ENCODE data around the gene ACSM5. TPM values are rescaled to one million over a fixed set of nuclear protein-coding genes. Genes with fewer than 3 reads are reported as not detected.
"Not testable (repeated sequence)": the region's sequence is repeated elsewhere in the genome, so short reads cannot be mapped to it uniquely, and the experiment has no call there.

Gene ACSM5
- total and polyA plus RNA-seq, 4 experiments from 2014 or later, result not detected

DNA sequence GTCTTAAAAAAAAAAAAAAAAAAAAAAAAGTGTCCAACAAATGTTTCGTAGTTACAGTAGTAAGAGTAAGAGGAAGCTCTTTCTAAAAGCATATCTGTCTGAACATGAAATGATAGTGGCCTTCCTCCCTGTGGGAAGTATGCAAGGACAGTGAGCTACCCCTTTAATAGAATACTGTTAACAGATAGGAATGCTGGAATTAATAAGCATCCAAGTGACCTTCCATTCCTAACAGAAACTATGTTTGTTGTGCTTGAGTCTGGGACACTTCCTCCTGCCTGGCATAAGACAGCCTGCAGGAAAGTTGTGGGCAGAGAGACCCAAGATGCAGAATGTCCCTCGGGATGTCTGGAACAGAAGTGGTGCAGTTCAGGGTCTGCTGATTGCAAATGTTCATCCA is 29.6 kb downstream of the ACSM5 start:
- intact Hi-C loops (cut with micrococcal nuclease); H3K27ac ChIP-seq (ENCODE audit: low read depth, low read length); POLR2A ChIA-PET (ENCODE audit: partially characterized antibody); H3K4me3 ChIP-seq (ENCODE audit: low read length in 2 of 2); DNase-seq; H3K36me3 Mint-ChIP-seq; H3K9me3 ChIP-seq (ENCODE audit: control insufficient read depth in 1 of 2, low read length in 2 of 2); H3K36me3 ChIP-seq (ENCODE audit: insufficient read depth, low read length); H3K27ac Mint-ChIP-seq; CTCF ChIA-PET (ENCODE audit: partially characterized antibody); H3K9me3 Mint-ChIP-seq; H3K4me1 Mint-ChIP-seq; H3K4me3 Mint-ChIP-seq; H3K27me3 ChIP-seq (ENCODE audit: insufficient read depth, low read length); H3K4me1 ChIP-seq (ENCODE audit: insufficient read depth, low read length); H3K27me3 Mint-ChIP-seq: not testable (repeated sequence)

GRCh38 chr16:20439820-20440231 is 30.5 kb downstream of the ACSM5 start:
- H3K4me3 ChIP-seq (ENCODE audit: low read length in 2 of 2); H3K27ac Mint-ChIP-seq; H3K36me3 ChIP-seq (ENCODE audit: insufficient read depth, low read length); POLR2A ChIA-PET (ENCODE audit: partially characterized antibody); intact Hi-C loops (cut with micrococcal nuclease); H3K27me3 ChIP-seq (ENCODE audit: insufficient read depth, low read length); CTCF ChIA-PET (ENCODE audit: partially characterized antibody); H3K9me3 Mint-ChIP-seq; H3K4me3 Mint-ChIP-seq; H3K27ac ChIP-seq (ENCODE audit: low read depth, low read length); H3K4me1 Mint-ChIP-seq; H3K27me3 Mint-ChIP-seq; H3K36me3 Mint-ChIP-seq; DNase-seq; H3K9me3 ChIP-seq (ENCODE audit: control insufficient read depth in 1 of 2, low read length in 2 of 2); H3K4me1 ChIP-seq (ENCODE audit: insufficient read depth, low read length): not testable (repeated sequence)

GRCh38 chr16:20440731-20441130 is 31.4 kb downstream of the ACSM5 start:
- H3K27ac ChIP-seq (ENCODE audit: low read depth, low read length); H3K27ac Mint-ChIP-seq; H3K36me3 ChIP-seq (ENCODE audit: insufficient read depth, low read length); H3K9me3 ChIP-seq (ENCODE audit: control insufficient read depth in 1 of 2, low read length in 2 of 2); CTCF ChIA-PET (ENCODE audit: partially characterized antibody); H3K27me3 ChIP-seq (ENCODE audit: insufficient read depth, low read length); intact Hi-C loops (cut with micrococcal nuclease); H3K4me1 ChIP-seq (ENCODE audit: insufficient read depth, low read length); H3K4me3 ChIP-seq (ENCODE audit: low read length in 2 of 2); H3K27me3 Mint-ChIP-seq; H3K9me3 Mint-ChIP-seq; H3K4me3 Mint-ChIP-seq; POLR2A ChIA-PET (ENCODE audit: partially characterized antibody); H3K36me3 Mint-ChIP-seq; H3K4me1 Mint-ChIP-seq; DNase-seq: not testable (repeated sequence)

GRCh38 chr16:20441191-20441590 is 31.9 kb downstream of the ACSM5 start:
- Histone ChIP-seq H3K9me3 (ENCODE audit: control insufficient read depth in 1 of 2, low read length in 2 of 2) (no peaks in the 10 kb centered on the region), H3K36me3 (ENCODE audit: insufficient read depth, low read length) (no peaks in the 10 kb centered on the region), H3K27ac (ENCODE audit: low read depth, low read length) (no peak overlapping the region), H3K4me1 (ENCODE audit: insufficient read depth, low read length) (no peaks in the 10 kb centered on the region), H3K27me3 (ENCODE audit: insufficient read depth, low read length) (no peaks in the 10 kb centered on the region), H3K4me3 (ENCODE audit: low read length in 2 of 2) (no peak overlapping the region)
- Mint-ChIP-seq H3K27me3 (peaks cover 3 to 6% of the 10 kb centered on the region in 2 donors), H3K27ac (no peak overlapping the region), H3K4me3 (no peak overlapping the region), H3K36me3 (no peaks in the 10 kb centered on the region), H3K4me1 (no peaks in the 10 kb centered on the region), H3K9me3 (peaks cover 0 to 2% (median 0%) of the 10 kb centered on the region in 8 donors)
- CTCF ChIA-PET (ENCODE audit: partially characterized antibody), result no interaction called here
- intact Hi-C loops (cut with micrococcal nuclease), result no loop called here
- DNase-seq, result no peak
- POLR2A ChIA-PET (ENCODE audit: partially characterized antibody), result no interaction called here

DNA sequence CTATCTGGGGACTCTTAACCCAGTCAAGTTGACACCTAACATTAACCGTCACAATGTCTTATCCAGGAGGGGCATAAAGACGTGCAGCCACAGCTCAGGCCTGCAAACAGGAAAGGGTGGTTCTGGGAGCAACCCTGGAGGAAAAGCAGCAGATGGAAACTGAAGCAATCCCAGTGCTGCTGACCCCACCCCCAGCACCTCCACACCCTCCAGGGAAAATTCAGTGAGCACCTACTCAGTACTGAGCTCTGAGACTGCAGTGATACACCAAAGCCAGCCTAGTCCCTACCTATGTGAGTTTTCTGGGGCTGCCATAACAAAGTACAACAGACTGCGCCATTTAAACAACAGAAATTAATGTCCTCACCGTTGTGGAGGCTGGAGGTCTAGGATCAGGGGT is 32.5 kb downstream of the ACSM5 start:
- DNase-seq; H3K9me3 ChIP-seq (ENCODE audit: control insufficient read depth in 1 of 2, low read length in 2 of 2); H3K4me1 ChIP-seq (ENCODE audit: insufficient read depth, low read length); H3K27me3 Mint-ChIP-seq; CTCF ChIA-PET (ENCODE audit: partially characterized antibody); H3K27ac ChIP-seq (ENCODE audit: low read depth, low read length); POLR2A ChIA-PET (ENCODE audit: partially characterized antibody); H3K9me3 Mint-ChIP-seq; H3K36me3 Mint-ChIP-seq; H3K4me1 Mint-ChIP-seq; H3K4me3 ChIP-seq (ENCODE audit: low read length in 2 of 2); H3K4me3 Mint-ChIP-seq; H3K27ac Mint-ChIP-seq; H3K36me3 ChIP-seq (ENCODE audit: insufficient read depth, low read length); H3K27me3 ChIP-seq (ENCODE audit: insufficient read depth, low read length); intact Hi-C loops (cut with micrococcal nuclease): not testable (repeated sequence)

- H3K27ac ChIP-seq (ENCODE audit: low read depth, low read length); H3K9me3 ChIP-seq (ENCODE audit: control insufficient read depth in 1 of 2, low read length in 2 of 2); H3K4me3 ChIP-seq (ENCODE audit: low read length in 2 of 2); H3K27ac Mint-ChIP-seq; H3K27me3 ChIP-seq (ENCODE audit: insufficient read depth, low read length); H3K4me1 Mint-ChIP-seq; H3K36me3 ChIP-seq (ENCODE audit: insufficient read depth, low read length); H3K27me3 Mint-ChIP-seq; H3K4me1 ChIP-seq (ENCODE audit: insufficient read depth, low read length); H3K4me3 Mint-ChIP-seq; POLR2A ChIA-PET (ENCODE audit: partially characterized antibody); CTCF ChIA-PET (ENCODE audit: partially characterized antibody); DNase-seq; H3K36me3 Mint-ChIP-seq; intact Hi-C loops (cut with micrococcal nuclease); H3K9me3 Mint-ChIP-seq: not testable (repeated sequence)
Observed at GRCh38 chr16:20446652-20447393, 37.5 kb downstream of the ACSM5 start.

- DNase-seq; H3K4me1 Mint-ChIP-seq; H3K27me3 ChIP-seq (ENCODE audit: insufficient read depth, low read length); H3K27ac ChIP-seq (ENCODE audit: low read depth, low read length); H3K27me3 Mint-ChIP-seq; intact Hi-C loops (cut with micrococcal nuclease); H3K27ac Mint-ChIP-seq; H3K9me3 Mint-ChIP-seq; H3K36me3 ChIP-seq (ENCODE audit: insufficient read depth, low read length); H3K36me3 Mint-ChIP-seq; H3K4me3 ChIP-seq (ENCODE audit: low read length in 2 of 2); CTCF ChIA-PET (ENCODE audit: partially characterized antibody); POLR2A ChIA-PET (ENCODE audit: partially characterized antibody); H3K4me1 ChIP-seq (ENCODE audit: insufficient read depth, low read length); H3K4me3 Mint-ChIP-seq; H3K9me3 ChIP-seq (ENCODE audit: control insufficient read depth in 1 of 2, low read length in 2 of 2): not testable (repeated sequence)
Observed at GRCh38 chr16:20451364-20451763, 42.0 kb downstream of the ACSM5 start, which contains the start of gene ACSM2A. Gene ACSM2A, plus strand, starts transcription at chr16:20451521. Its CDS starts 8,594 bp downstream, at chr16:20460115.

- POLR2A ChIA-PET (ENCODE audit: partially characterized antibody); intact Hi-C loops (cut with micrococcal nuclease); H3K27ac Mint-ChIP-seq; H3K27me3 Mint-ChIP-seq; H3K27me3 ChIP-seq (ENCODE audit: insufficient read depth, low read length); H3K36me3 Mint-ChIP-seq; H3K4me3 ChIP-seq (ENCODE audit: low read length in 2 of 2); DNase-seq; H3K4me3 Mint-ChIP-seq; H3K4me1 Mint-ChIP-seq; H3K27ac ChIP-seq (ENCODE audit: low read depth, low read length); CTCF ChIA-PET (ENCODE audit: partially characterized antibody); H3K9me3 Mint-ChIP-seq; H3K36me3 ChIP-seq (ENCODE audit: insufficient read depth, low read length); H3K4me1 ChIP-seq (ENCODE audit: insufficient read depth, low read length); H3K9me3 ChIP-seq (ENCODE audit: control insufficient read depth in 1 of 2, low read length in 2 of 2): not testable (repeated sequence)
Observed at GRCh38 chr16:20453633-20454032, 44.3 kb downstream of the ACSM5 start.

Data from CD4-positive, alpha-beta memory T cell (primary cell).